ENCODE results near the gene SIRPA.

- TF ChIP-seq CTCF (conservative IDR thresholded peaks at IDR 0.05) (no peak), ZFX (IDR thresholded peaks at IDR 0.05) (no peak)
These were observed 56.4 kb downstream of the SIRPA start for GRCh38 chr20:1951436-1952115.

Data from C4-2B (cell line).